NCI-H2196 treated with DMSO at 0.1 percent for 48 hours (cell line): Measurements from ENCODE around the gene ZCCHC17.

ENCODE experiments used
- DNase-seq: peaks from one replicate; lab custom pipeline; 2025; ENCODE audit not compliant: unreplicated experiment; lab: John Stamatoyannopoulos, UW

Gene ZCCHC17

GRCh38 chr1:31389616-31390015 is 92.8 kb downstream of the ZCCHC17 start:
- no peak for DNase-seq

DNA sequence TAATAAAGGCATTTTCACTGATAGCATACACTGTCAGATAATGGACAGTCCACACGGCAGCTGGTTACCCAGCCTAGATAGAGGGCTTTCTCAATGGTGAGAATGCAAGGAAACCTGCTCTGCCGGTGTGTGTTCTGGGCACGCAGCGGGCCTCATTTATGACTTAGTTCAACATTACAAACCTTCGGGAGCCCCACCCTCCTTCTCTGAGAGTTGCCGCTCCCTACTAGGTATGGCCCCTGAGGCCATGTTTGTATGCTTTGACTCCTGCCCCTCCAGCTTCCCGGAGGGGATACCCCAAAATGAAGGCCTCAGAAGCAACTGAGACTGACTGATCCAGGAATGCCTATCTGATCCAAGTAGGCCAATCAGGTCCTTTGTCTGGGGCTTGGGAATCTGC is 93.2 kb downstream of the ZCCHC17 start:
- no peak for DNase-seq

- DNase-seq = no peak
These were observed 96.6 kb downstream of the ZCCHC17 start for GRCh38 chr1:31393463-31393862.

DNA sequence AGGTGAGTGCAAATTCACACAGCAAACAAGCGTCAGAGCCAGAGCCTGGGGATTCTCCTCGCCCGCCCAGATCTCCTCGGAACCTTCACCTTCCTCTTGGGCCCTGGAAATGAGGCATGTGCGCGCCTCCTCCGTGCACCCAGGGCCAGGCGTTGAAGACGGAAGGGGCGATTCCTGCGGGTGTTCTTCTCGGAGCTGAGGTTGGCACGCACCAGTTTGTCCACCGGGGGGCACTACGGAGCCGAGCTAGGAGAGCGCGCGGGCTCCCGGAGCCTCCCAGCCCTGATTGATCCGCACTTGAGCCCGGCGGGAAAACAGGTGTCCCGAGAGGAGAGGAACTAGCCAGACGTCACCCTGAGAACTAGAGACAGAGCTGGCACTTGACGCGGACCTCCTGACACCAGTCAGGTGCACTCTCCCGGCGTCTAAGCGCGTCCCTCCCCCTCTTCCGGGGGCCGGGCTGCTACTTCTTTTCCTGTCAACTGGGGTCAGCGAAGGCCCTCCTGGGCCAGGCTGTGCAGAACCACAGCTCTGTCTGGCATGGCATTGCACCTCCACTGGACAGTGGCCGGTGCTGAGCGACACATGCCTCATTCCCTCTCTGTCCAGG is 97.9 kb downstream of the ZCCHC17 start:
- peak; percentile 96 for DNase-seq

DNA sequence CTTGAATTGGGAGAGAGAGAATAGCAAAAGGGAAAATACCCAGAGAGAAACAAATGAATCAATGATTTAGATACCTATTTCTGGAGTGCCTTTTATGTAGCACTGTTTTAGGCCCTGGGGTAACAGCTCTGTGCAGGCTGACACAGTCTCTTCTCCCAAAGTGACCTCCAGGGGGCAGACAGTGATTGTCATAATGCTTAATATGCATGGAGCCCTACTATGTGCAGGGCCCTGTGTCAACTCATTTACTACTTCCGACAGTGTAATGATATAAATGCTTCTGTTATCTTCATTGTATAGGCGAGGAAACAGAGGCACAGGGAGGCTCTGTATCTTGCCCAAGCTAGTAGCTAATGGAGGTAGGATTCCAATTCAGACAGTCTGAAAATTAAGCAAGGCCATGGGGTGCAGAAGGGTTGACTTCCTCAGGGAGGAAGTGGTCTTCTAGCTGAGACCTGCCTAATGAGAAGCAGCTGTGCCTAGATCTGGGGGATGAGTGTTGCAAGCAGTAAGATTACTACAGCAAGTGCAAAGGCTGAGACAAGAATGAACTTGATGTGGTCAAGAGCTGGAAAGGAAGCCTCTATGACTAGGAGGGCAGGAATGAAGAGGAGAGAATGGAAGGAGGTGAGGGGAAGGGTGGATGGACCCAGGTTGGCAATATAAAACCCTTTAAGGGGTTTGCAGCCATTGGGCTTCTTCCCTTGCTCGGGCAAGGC is 100.0 kb downstream of the ZCCHC17 start:
- no peak for DNase-seq

- DNase-seq = no peak
These were observed 100.7 kb downstream of the ZCCHC17 start for GRCh38 chr1:31397360-31398095.

DNA sequence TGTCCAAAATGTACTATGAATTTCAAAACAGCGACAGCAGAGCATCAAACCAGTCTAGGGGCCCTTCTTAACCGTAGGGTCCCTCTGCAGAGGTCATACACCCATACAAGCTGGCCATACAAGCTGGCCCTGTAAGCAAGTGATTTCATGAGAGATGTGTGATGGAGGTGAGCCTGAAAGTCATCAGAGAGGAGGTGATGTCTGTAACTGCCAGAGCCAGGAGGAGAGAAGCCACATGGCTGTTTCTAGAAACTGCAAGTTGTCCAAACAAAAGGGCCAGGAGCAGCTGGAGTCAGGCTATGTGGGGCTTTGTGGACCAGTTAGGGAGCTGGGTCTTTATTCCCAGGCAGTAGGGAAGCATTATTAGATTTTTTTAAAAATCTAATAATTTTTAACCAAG is 101.4 kb downstream of the ZCCHC17 start:
- no peak for DNase-seq

GRCh38 chr1:31399976-31400375 is 103.1 kb downstream of the ZCCHC17 start:
- no peak for DNase-seq

GRCh38 chr1:31400393-31400792 is 103.6 kb downstream of the ZCCHC17 start:
- DNase-seq = no peak

DNA sequence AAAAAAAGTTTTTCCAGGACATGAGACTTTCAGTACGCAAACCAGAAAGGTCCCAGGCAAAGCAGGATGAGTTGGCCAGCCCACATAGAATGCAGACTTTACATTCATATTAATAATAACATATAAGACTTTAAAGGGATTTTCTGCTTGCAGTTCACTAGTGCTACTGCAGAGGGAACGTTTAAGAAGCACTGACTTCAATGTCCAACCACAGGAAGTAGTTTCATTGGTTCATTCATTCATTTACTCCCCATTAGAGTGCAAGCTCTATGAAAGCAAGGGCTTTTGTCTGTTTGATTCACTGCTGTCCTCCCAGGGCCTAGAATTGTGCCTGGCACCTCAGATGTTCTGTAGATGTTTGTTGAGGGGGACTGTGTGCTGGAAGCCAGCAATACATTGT is 104.4 kb downstream of the ZCCHC17 start:
- no peak for DNase-seq

- no peak for DNase-seq
These were observed 108.9 kb downstream of the ZCCHC17 start for GRCh38 chr1:31405578-31406245.

GRCh38 chr1:31407029-31407626 is 110.3 kb downstream of the ZCCHC17 start:
- no peak for DNase-seq

DNA sequence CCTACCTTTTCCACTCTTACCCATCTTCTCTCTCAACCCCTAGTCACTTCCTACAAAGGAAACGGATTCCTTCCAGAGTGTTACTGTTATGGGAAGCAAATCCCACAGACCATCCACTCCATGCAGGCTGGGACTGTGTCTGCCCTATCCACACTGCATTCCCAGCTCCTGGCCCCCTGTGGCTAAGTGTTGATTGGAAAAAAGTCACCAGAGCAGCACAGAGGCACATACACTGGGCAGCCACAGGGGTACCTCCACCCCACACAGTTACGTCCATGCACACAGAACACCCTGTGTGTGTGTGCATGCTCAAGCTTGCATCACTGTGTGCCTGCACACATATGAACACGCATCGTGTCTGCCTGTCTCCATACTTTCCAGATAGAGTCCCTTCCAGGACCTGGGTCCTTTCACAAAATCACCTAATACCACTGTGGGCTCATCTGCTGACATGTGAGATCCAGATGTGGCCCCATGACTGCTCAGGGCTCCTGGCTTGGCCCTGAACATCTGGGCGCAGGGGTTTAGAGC is 112.0 kb downstream of the ZCCHC17 start:
- DNase-seq = no peak

- no peak for DNase-seq
These were observed 113.4 kb downstream of the ZCCHC17 start for GRCh38 chr1:31409946-31410858.

- DNase-seq = no peak
These were observed 114.0 kb downstream of the ZCCHC17 start for GRCh38 chr1:31410871-31411270.

DNA sequence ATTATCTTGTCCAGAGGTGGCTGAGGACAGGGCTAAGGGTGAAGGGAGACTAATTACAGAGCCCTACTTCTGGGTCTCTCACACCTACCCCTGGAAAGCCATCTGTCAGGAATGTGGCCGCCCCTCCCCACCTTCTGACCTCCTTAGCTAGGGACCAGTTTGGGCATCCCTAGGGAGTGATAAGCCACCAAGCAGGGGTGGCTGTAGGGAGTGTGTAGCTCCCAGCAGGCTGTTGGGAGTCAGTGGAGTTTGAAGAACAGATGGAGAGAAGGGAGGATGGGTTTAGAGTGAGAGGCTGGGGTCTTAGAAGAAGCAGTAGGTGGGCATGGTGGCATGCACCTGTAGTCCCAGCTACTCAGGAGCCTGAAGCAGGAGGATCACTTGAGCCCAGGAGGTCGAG is 115.4 kb downstream of the ZCCHC17 start:
- DNase-seq = no peak

DNA sequence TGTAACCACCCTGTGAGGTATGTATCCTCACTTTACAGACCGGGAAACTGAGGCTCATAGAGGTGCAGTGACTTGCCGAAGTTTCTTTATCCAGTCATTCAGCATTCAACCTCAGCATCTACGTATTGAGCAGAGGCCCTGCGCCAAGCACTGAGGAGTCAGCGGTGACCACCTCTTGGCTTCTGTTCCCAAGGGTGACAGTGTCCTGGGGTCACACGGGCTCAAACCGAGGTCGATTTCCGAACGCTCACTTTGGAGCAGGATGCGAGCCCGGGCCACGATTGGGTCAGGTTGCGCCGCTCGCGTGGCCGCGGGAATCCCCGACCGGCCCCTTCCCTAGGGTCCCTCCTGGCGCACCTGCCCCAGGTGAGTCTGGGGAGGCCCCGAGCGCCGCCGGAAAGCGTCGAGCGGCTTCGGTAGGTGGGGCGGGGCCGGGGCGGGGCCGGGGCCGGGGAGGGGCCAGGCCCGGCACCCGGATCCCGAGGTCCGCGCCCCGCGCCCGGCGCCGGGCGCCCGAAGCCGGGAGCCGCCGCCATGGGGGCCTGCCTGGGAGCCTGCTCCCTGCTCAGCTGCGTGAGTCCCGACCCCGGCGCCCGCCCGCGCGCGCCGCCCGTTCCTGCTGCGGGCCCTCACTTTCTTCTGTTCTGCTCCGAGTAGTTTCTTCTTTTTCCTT is 116.0 kb downstream of the ZCCHC17 start, which contains the start of gene SERINC2:
Gene SERINC2 (plus strand): TSS at position 482 of the 673 bp plus-strand sequence. CDS start 53 bp downstream, at position 535.
- DNase-seq = no peak

- DNase-seq = no peak
These were observed 116.7 kb downstream of the ZCCHC17 start for GRCh38 chr1:31413405-31414001.
